PFSK-1 (cell line): ENCODE results near the gene PET100.

Source experiments
- FOXP2 ChIP-seq: optimal IDR thresholded peaks from 2 replicates; pipeline ENCODE3; 2011; ENCODE audit warnings: borderline replicate concordance, control low read depth, inconsistent platforms; ENCODE audit not compliant: insufficient read depth; ENCODE audit errors: extremely low read length, extremely low read depth
- POLR2AphosphoS5 ChIP-seq: IDR thresholded peaks from 2 replicates; pipeline ENCODE4 v1.6.1; 2012; ENCODE audit warnings: low read depth, mild to moderate bottlenecking, control low read depth, low read length, moderate library complexity
- TAF1 ChIP-seq: IDR thresholded peaks from 2 replicates; pipeline ENCODE4 v1.6.1; 2012; ENCODE audit warnings: low read length, control low read depth, borderline replicate concordance; ENCODE audit not compliant: insufficient read depth
- TF ChIP-seq, protein P1 (sequence below), 2 experiments: IDR thresholded peaks; 2 replicates each; pipeline versions ENCODE4 v1.6.1 to v1.8.0; 2011 to 2012; ENCODE audit warnings: low read depth in 2 of 2, low read length in 2 of 2, control low read depth in 1 of 2, inconsistent platforms in 1 of 2, mild to moderate bottlenecking in 1 of 2, moderate library complexity in 1 of 2; ENCODE audit not compliant: insufficient read depth in 1 of 2

DNA sequence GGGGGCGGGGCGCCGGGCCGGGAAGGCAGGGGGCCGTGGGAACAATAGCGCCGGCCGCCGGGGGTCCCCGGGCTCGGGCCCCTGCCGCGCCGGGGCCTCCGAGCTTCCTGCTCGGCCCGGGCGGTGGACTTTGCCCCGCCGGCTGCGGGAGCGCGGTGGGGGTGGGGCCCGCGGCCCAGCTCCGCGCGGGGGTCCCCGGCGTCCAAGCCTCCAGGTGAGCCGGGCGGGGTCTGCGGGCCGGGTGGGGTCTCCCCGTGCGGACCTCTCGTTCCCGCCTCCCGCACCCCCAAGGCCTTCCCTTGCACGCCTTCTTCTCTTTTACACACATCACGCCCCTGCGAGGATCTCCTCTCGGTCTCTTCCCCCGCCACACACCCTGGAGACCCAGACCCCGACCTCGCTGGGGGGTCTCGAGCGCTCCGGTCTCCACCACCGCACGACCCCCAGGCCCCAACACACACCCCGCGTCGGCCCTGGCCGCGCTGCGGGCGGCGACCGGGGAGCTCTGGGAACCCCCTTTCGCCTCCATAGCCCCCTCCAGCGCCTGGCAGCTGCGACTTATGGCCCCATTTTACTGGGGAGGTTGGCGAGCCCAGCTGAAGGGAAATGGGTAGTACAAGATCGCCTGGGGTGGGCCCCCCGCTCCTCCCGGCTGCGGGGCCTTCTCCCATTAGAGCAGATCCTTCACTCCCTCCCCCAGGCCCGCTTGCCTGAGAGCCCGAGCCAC is 33.2 kb upstream of the PET100 start:
- no peak for TF ChIP-seq TAF1
- TF ChIP-seq FOXP2, result no peak
- TF ChIP-seq POLR2AphosphoS5, result no peak
- TF ChIP-seq, protein P1, sequence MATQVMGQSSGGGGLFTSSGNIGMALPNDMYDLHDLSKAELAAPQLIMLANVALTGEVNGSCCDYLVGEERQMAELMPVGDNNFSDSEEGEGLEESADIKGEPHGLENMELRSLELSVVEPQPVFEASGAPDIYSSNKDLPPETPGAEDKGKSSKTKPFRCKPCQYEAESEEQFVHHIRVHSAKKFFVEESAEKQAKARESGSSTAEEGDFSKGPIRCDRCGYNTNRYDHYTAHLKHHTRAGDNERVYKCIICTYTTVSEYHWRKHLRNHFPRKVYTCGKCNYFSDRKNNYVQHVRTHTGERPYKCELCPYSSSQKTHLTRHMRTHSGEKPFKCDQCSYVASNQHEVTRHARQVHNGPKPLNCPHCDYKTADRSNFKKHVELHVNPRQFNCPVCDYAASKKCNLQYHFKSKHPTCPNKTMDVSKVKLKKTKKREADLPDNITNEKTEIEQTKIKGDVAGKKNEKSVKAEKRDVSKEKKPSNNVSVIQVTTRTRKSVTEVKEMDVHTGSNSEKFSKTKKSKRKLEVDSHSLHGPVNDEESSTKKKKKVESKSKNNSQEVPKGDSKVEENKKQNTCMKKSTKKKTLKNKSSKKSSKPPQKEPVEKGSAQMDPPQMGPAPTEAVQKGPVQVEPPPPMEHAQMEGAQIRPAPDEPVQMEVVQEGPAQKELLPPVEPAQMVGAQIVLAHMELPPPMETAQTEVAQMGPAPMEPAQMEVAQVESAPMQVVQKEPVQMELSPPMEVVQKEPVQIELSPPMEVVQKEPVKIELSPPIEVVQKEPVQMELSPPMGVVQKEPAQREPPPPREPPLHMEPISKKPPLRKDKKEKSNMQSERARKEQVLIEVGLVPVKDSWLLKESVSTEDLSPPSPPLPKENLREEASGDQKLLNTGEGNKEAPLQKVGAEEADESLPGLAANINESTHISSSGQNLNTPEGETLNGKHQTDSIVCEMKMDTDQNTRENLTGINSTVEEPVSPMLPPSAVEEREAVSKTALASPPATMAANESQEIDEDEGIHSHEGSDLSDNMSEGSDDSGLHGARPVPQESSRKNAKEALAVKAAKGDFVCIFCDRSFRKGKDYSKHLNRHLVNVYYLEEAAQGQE (IDR thresholded peaks at IDR 0.05; ENCODE audit: insufficient read depth in 1 of 2, low read depth in 2 of 2, low read length in 2 of 2), result no peak
